Cardiac fibroblast (primary cell): ENCODE measurements around the gene CDH1.

ENCODE experiments used
- DNase-seq, 2 donors: peaks; one replicate each; pipeline versions ENCODE4 v3.0.0 to v3.0.0-alpha.2; 2010; ENCODE audit warnings: low read depth in 2 of 2
- H3K4me3 ChIP-seq, 2 donors: replicated peaks in 1 of 2; 1 replicate in 1 of 2; 2 replicates in 1 of 2; pipeline ENCODE4 v1.5.1; 2011; ENCODE audit warnings: low read depth in 2 of 2, low read length in 2 of 2, mild to moderate bottlenecking in 2 of 2, moderate library complexity in 1 of 2
- TF ChIP-seq, protein P1 (sequence below): IDR thresholded peaks from one replicate; pipeline ENCODE4 v1.5.1; 2011; ENCODE audit warnings: low read depth, mild to moderate bottlenecking, low read length, inconsistent platforms

CDH1 gene

DNA sequence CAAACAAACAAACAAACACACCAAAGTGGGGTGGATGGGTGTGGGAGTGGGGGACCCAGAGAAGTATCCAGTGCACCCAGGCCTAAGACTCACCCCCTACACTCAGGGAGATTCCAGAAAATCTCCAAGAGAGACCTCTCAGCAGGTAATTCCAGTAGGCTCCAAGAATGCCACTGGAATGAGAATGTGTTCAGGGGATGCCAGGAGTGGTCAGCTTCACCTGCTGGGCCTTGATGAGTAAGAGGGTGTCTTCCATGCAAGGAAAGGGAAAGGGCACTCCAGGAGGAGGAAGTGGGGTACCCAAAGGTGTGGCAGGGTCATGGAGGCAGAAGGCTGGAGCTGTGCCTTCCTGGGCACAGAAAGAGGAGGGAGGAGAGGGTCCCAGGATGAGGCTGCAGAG, 9.9 kb downstream of the CDH1 start:
- no peak for DNase-seq
- TF ChIP-seq, protein P1, sequence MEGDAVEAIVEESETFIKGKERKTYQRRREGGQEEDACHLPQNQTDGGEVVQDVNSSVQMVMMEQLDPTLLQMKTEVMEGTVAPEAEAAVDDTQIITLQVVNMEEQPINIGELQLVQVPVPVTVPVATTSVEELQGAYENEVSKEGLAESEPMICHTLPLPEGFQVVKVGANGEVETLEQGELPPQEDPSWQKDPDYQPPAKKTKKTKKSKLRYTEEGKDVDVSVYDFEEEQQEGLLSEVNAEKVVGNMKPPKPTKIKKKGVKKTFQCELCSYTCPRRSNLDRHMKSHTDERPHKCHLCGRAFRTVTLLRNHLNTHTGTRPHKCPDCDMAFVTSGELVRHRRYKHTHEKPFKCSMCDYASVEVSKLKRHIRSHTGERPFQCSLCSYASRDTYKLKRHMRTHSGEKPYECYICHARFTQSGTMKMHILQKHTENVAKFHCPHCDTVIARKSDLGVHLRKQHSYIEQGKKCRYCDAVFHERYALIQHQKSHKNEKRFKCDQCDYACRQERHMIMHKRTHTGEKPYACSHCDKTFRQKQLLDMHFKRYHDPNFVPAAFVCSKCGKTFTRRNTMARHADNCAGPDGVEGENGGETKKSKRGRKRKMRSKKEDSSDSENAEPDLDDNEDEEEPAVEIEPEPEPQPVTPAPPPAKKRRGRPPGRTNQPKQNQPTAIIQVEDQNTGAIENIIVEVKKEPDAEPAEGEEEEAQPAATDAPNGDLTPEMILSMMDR, result no peak
- H3K4me3 ChIP-seq, result no peak overlapping the region

- no peak for DNase-seq
- TF ChIP-seq, protein P1, result no peak
- no peak overlapping the region for H3K4me3 ChIP-seq
Observed at GRCh38 chr16:68749432-68749831, 12.3 kb downstream of the CDH1 start.

GRCh38 chr16:68750193-68750695, 13.2 kb downstream of the CDH1 start:
- TF ChIP-seq, protein P1, result no peak
- no peak overlapping the region for H3K4me3 ChIP-seq
- DNase-seq, result no peak

DNA sequence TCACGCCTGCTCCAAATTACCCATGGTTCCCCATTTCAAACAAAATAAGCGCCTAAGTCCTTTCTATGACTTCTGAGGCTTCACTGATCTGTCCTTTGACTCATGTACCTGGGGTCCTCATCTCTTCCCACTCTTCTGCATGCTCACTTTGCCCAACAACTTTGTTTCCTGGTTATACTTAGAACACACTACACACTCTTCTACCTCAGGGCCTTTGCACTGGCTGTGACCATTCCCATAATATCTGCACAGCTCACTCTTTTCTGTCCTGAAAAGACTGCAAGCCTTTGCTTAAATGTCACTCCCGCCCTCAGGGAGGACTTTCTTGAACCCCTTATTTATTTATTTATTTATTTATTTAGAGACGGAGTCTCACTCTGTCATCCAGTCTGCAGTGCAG, 14.1 kb downstream of the CDH1 start:
- no peak overlapping the region for H3K4me3 ChIP-seq
- TF ChIP-seq, protein P1, result no peak
- DNase-seq, result no peak

DNA sequence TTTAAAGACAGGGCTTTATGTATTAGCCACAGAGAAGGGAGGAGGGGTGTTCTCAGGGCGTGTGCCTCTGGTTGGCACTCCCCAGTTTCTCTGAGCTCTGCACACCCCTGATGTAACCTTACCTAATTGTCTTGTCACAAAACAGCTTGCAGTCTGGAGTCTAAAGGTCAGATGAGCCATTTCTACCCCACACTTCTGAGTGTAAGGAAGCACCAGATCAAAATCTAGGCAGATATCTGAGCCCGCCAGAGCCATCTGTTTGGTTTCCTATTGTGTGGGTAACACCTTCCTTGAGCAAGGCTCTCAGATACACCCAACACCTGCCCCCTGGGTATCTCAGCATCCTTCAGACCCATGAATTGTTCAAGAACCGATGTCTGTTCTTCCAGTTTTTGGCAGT, 15.5 kb downstream of the CDH1 start:
- H3K4me3 ChIP-seq, result no peak overlapping the region
- TF ChIP-seq, protein P1, result no peak
- DNase-seq, result no peak

- H3K4me3 ChIP-seq, result no peak overlapping the region
- no peak for DNase-seq
- TF ChIP-seq, protein P1, result no peak
Observed at GRCh38 chr16:68754084-68754792, 17.1 kb downstream of the CDH1 start.
